Smooth muscle cell (in vitro differentiated cells): ENCODE results near the gene HOXB9. TPM values are rescaled to one million over a fixed set of nuclear protein-coding genes. Genes with fewer than 3 reads are reported as not detected.

ENCODE experiments used
- DNase-seq: peaks from one replicate; lab custom pipeline; 2025; ENCODE audit not compliant: unreplicated experiment; lab: John Stamatoyannopoulos, UW
- H2AFZ ChIP-seq: fragments of 200-600 bp; sonication (generic); 2 replicates; pipeline ENCODE4 v1.6.0; 2016; ENCODE audit warnings: antibody characterized with exemption, low read depth, mild to moderate bottlenecking
- H3F3A ChIP-seq: fragments of 200-600 bp; sonication (generic); 2 replicates; pipeline ENCODE4 v1.6.0; 2017; ENCODE audit warnings: antibody characterized with exemption, low read depth
- H3K27ac ChIP-seq: fragments of 200-600 bp; sonication (generic); 2 replicates; pipeline ENCODE4 v1.5.1; 2016; ENCODE audit warnings: low read depth, mild to moderate bottlenecking
- H3K27me3 ChIP-seq: fragments of 200-600 bp; sonication (generic); 2 replicates; pipeline ENCODE4 v1.6.1; 2016; ENCODE audit warnings: low read depth, mild to moderate bottlenecking
- H3K36me3 ChIP-seq: fragments of 200-600 bp; sonication (generic); 2 replicates; pipeline ENCODE4 v1.5.1; 2016; ENCODE audit warnings: low read depth
- H3K4me1 ChIP-seq: fragments of 200-600 bp; sonication (generic); 2 replicates; pipeline ENCODE4 v1.5.1; 2016; ENCODE audit warnings: low read depth
- H3K4me2 ChIP-seq: fragments of 200-600 bp; sonication (generic); 2 replicates; pipeline ENCODE4 v1.6.0; 2016; ENCODE audit warnings: mild to moderate bottlenecking
- H3K4me3 ChIP-seq: fragments of 200-600 bp; sonication (generic); 2 replicates; pipeline ENCODE4 v1.5.1; 2016; ENCODE audit warnings: mild to moderate bottlenecking
- H3K79me2 ChIP-seq: fragments of 200-600 bp; sonication (generic); 2 replicates; pipeline ENCODE4 v1.6.0; 2016; ENCODE audit warnings: low read depth, mild to moderate bottlenecking
- H3K9ac ChIP-seq: fragments of 200-600 bp; sonication (generic); 2 replicates; pipeline ENCODE4 v1.6.0; 2016; ENCODE audit warnings: low read depth
- H3K9me3 ChIP-seq: fragments of 200-600 bp; sonication (generic); replicated peaks from 2 replicates; pipeline ENCODE4 v1.5.1; 2016; ENCODE audit warnings: low read depth
- H4K20me1 ChIP-seq: fragments of 200-600 bp; sonication (generic); 2 replicates; pipeline ENCODE4 v1.6.0; 2016; ENCODE audit warnings: low read depth
- CTCF ChIP-seq: fragments of 200-600 bp; sonication (generic); IDR thresholded peaks from 2 replicates; pipeline ENCODE4 v1.5.1; 2017; ENCODE audit warnings: borderline replicate concordance, mild to moderate bottlenecking, antibody characterized with exemption; ENCODE audit not compliant: insufficient read depth, poor library complexity, severe bottlenecking
- WGBS: methylation state at CpG from one replicate; pipeline ENCODE4 v1.1.7; 2016; ENCODE audit warnings: low lambda C conversion rate; 5-methylcytosine and 5-hydroxymethylcytosine counted together
- polyA plus RNA-seq: library from polyadenylated mRNA; unstranded; fragments of >200 nt; fragmentation: Nextera tagmentation; extraction: Ambion mirVana; gene quantifications from 2 replicates; pipeline ENCODE4 v1.2.1, GENCODE V29; 2016
- total RNA-seq: library from RNA; depleted of rRNA; stranded (reverse); fragments of >200 nt; gene quantifications from 2 replicates; pipeline ENCODE4 v1.2.3, GENCODE V29; 2014

The HOXB9 gene
- total and polyA plus RNA-seq, 2 experiments from 2014 or later: 13.8 to 24.3 TPM

GRCh38 chr17:48590607-48591161 lies 35.5 kb downstream of the HOXB9 start:
- no peak for DNase-seq
- Histone ChIP-seq H3K79me2 (peaks cover 71% of the 10 kb centered on the region), H3F3A (no peaks in the 10 kb centered on the region), H3K4me1 (peaks cover 9% of the 10 kb centered on the region), H3K27ac (no peak overlapping the region), H3K9me3 (no peaks in the 10 kb centered on the region), H3K36me3 (no peaks in the 10 kb centered on the region), H3K4me2 (peak overlapping the region; percentile 79), H2AFZ (no peak overlapping the region), H4K20me1 (peaks cover 92% of the 10 kb centered on the region), H3K4me3 (no peak overlapping the region), H3K27me3 (peaks cover 61% of the 10 kb centered on the region), H3K9ac (no peak overlapping the region)
- TF ChIP-seq CTCF: no peak

GRCh38 chr17:48589831-48590606 lies 36.1 kb downstream of the HOXB9 start, which contains the start of gene HOXB3:
Gene HOXB3 (minus strand): TSS chr17:48590241. CDS start chr17:48552474, 37,767 bp downstream.
- H3K27ac ChIP-seq: no peak within 1 kb of the TSS
- H3K4me3 ChIP-seq: peak within 1 kb of the TSS; percentile 28
- H3K4me2 ChIP-seq: peak within 1 kb of the TSS; percentile 79
- H3F3A ChIP-seq: no peaks in the 10 kb centered on the region
- H3K9me3 ChIP-seq: no peaks in the 10 kb centered on the region
- 20% methylated on average over 23 of the region's 23 CpGs for WGBS
- peaks cover 66% of the 10 kb centered on the region for H3K79me2 ChIP-seq
- H3K9ac ChIP-seq: no peak within 1 kb of the TSS
- H3K4me1 ChIP-seq: peaks cover 9% of the 10 kb centered on the region
- peaks cover 91% of the 10 kb centered on the region for H4K20me1 ChIP-seq
- no peaks in the 10 kb centered on the region for H3K36me3 ChIP-seq
- no peak within 1 kb of the TSS for H2AFZ ChIP-seq
- peaks cover 61% of the 10 kb centered on the region for H3K27me3 ChIP-seq
- no peak for DNase-seq
- no peak for TF ChIP-seq CTCF

- Histone ChIP-seq H4K20me1 (peaks cover 94% of the 10 kb centered on the region), H2AFZ (no peak overlapping the region), H3K9ac (no peak overlapping the region), H3K9me3 (no peaks in the 10 kb centered on the region), H3F3A (no peaks in the 10 kb centered on the region), H3K4me3 (peak overlapping the region; percentile 28), H3K4me2 (peak overlapping the region; percentile 79), H3K36me3 (no peaks in the 10 kb centered on the region), H3K27ac (no peak overlapping the region), H3K79me2 (peaks cover 65% of the 10 kb centered on the region), H3K27me3 (peaks cover 65% of the 10 kb centered on the region), H3K4me1 (peaks cover 9% of the 10 kb centered on the region)
- no peak for DNase-seq
- no peak for TF ChIP-seq CTCF
- WGBS: 22% methylated on average over 10 of the region's 10 CpGs
Observed at GRCh38 chr17:48589060-48589830, 36.9 kb downstream of the HOXB9 start.
